Measurements from ENCODE around the gene DISP2. TPM values are rescaled to one million over a fixed set of nuclear protein-coding genes. Genes with fewer than 3 reads are reported as not detected.

The DISP2 gene
- total RNA-seq, 6 donors from 2014 or later, result under 0.01 to 3.5 (median 0.13) TPM

- DNase-seq (no peak), ATAC-seq (ENCODE audit: low FRiP score in 2 of 2) (no peak)
- H3K4me1 ChIP-seq, result peaks cover 8 to 15% (median 11%) of the 10 kb centered on the region in 4 donors
- WGBS, 2 donors, result 66 to 76% methylated on average over 5 of the region's 5 CpGs
- no peak overlapping the region for H3K4me3 ChIP-seq
- no peaks in the 10 kb centered on the region for H3K36me3 ChIP-seq
- H3K27me3 ChIP-seq, result no peaks in the 10 kb centered on the region
- H3K9me3 ChIP-seq, result no peaks in the 10 kb centered on the region
- TF ChIP-seq POLR2A (IDR thresholded peaks at IDR 0.05) (no peak), CTCF (IDR thresholded peaks at IDR 0.05) (no peak), EP300 (IDR thresholded peaks at IDR 0.05) (no peak), POLR2AphosphoS5 (IDR thresholded peaks at IDR 0.05) (no peak)
- H3K27ac ChIP-seq, result no peak overlapping the region
Measured at GRCh38 chr15:40353697-40354096, 4.3 kb upstream of the DISP2 start.

GRCh38 chr15:40354408-40355171 lies 3.4 kb upstream of the DISP2 start:
- peaks cover 9 to 19% (median 16%) of the 10 kb centered on the region in 4 donors for H3K4me1 ChIP-seq
- ATAC-seq (ENCODE audit: low FRiP score in 2 of 2) (peak in 1 of 2 donors; percentile 20), DNase-seq (no peak)
- TF ChIP-seq POLR2A (IDR thresholded peaks at IDR 0.05) (no peak), EP300 (IDR thresholded peaks at IDR 0.05) (no peak), CTCF (IDR thresholded peaks at IDR 0.05) (peak in 1 of 6 experiments; percentile 20), POLR2AphosphoS5 (IDR thresholded peaks at IDR 0.05) (no peak)
- no peak overlapping the region for H3K27ac ChIP-seq
- H3K4me3 ChIP-seq, result no peak overlapping the region
- 38 to 49% methylated on average over 8 to 9 of the region's 9 CpGs for WGBS, 2 donors
- no peaks in the 10 kb centered on the region for H3K27me3 ChIP-seq
- no peaks in the 10 kb centered on the region for H3K9me3 ChIP-seq
- H3K36me3 ChIP-seq, result no peaks in the 10 kb centered on the region

GRCh38 chr15:40355976-40356585 lies 1.9 kb upstream of the DISP2 start:
- H3K4me1 ChIP-seq, result peaks cover 9 to 19% (median 16%) of the 10 kb centered on the region in 4 donors
- H3K9me3 ChIP-seq, result no peaks in the 10 kb centered on the region
- no peaks in the 10 kb centered on the region for H3K27me3 ChIP-seq
- 84% methylated on average over 5 of the region's 5 CpGs; no CpG with 5 or more reads in 1 of the 2 donors for WGBS, 2 donors
- no peak for ATAC-seq (ENCODE audit: low FRiP score in 2 of 2)
- H3K27ac ChIP-seq, result no peak overlapping the region
- H3K36me3 ChIP-seq, result no peaks in the 10 kb centered on the region
- no peak for TF ChIP-seq POLR2AphosphoS5 (IDR thresholded peaks at IDR 0.05)
- TF ChIP-seq EP300 (IDR thresholded peaks at IDR 0.05), result no peak
- TF ChIP-seq CTCF (IDR thresholded peaks at IDR 0.05), result no peak
- no peak for TF ChIP-seq POLR2A (IDR thresholded peaks at IDR 0.05)
- no peak overlapping the region for H3K4me3 ChIP-seq
- peak in 1 of 2 donors; percentile 40 for DNase-seq

- no peak for ATAC-seq (ENCODE audit: low FRiP score in 2 of 2)
- TF ChIP-seq EP300 (IDR thresholded peaks at IDR 0.05) (no peak), POLR2A (IDR thresholded peaks at IDR 0.05) (no peak), CTCF (IDR thresholded peaks at IDR 0.05) (no peak), POLR2AphosphoS5 (IDR thresholded peaks at IDR 0.05) (no peak)
Measured at GRCh38 chr15:40357246-40357645, 773 bp upstream of the DISP2 start.

More at GRCh38 chr15:40357246-40357645, 773 bp upstream of the DISP2 start:
- no peak overlapping the region for H3K27ac ChIP-seq
- peaks cover 9 to 19% (median 16%) of the 10 kb centered on the region in 4 donors for H3K4me1 ChIP-seq
- 47 to 91% methylated on average over 1 of the region's 1 CpG for WGBS, 2 donors
- no peaks in the 10 kb centered on the region for H3K27me3 ChIP-seq
- no peaks in the 10 kb centered on the region for H3K9me3 ChIP-seq
- no peaks in the 10 kb centered on the region for H3K36me3 ChIP-seq
- H3K4me3 ChIP-seq, result peak overlapping the region in 1 of 4 donors; percentile 63
- DNase-seq, result no peak
